Measurements from ENCODE around the gene CRACR2B. TPM values are rescaled to one million over a fixed set of nuclear protein-coding genes. Genes with fewer than 3 reads are reported as not detected.

CRACR2B gene
- total and polyA plus RNA-seq, 2 of the 13 experiments (the other 11 are each of a cell fraction or from before 2014, with no cell fraction given), result 14.9 to 21.0 TPM

- TF ChIP-seq SRSF9 (IDR thresholded peaks at IDR 0.05; ENCODE audit: borderline replicate concordance, insufficient read depth, low read depth, low read length, poor library complexity, severe bottlenecking), result no peak
- TF ChIP-seq PPARG (CRISPR knock-in tag; conservative IDR thresholded peaks at IDR 0.05), result no peak
- TF ChIP-seq MBNL3 (CRISPR knock-in tag; conservative IDR thresholded peaks at IDR 0.05), result no peak
- no peak for TF ChIP-seq ZNF512 (CRISPR knock-in tag; IDR thresholded peaks at IDR 0.05)
- TF ChIP-seq GABPA (IDR thresholded peaks at IDR 0.05; ENCODE audit: low read depth, low read length), result no peak
- TF ChIP-seq GABPA (CRISPR knock-in tag; IDR thresholded peaks at IDR 0.05; ENCODE audit: low read depth), result no peak
- TF ChIP-seq NCOA1 (CRISPR knock-in tag; IDR thresholded peaks at IDR 0.05), result 0 out of 2 replicates have a peak, but pooled peaks have one; percentile 22
- TF ChIP-seq KAT8 (CRISPR knock-in tag; IDR thresholded peaks at IDR 0.05), result no peak
- no peak for TF ChIP-seq ZNF337 (CRISPR knock-in tag; IDR thresholded peaks at IDR 0.05; ENCODE audit: borderline replicate concordance, low read depth)
- TF ChIP-seq ATF4 (CRISPR knock-in tag; IDR thresholded peaks at IDR 0.05), result no peak; a peak in 1 of 4 replicates
- no peak for TF ChIP-seq NKX3-1 (CRISPR knock-in tag; IDR thresholded peaks at IDR 0.05)
- TF ChIP-seq DPF2 (CRISPR knock-in tag; IDR thresholded peaks at IDR 0.05; ENCODE audit: borderline replicate concordance, low read depth), result no peak
- TF ChIP-seq MAFK (conservative IDR thresholded peaks at IDR 0.05 in 1 of 2, IDR thresholded peaks at IDR 0.05 in 1 of 2; ENCODE audit: low read length in 2 of 2), result no peak
- TF ChIP-seq NFIC (IDR thresholded peaks at IDR 0.05; ENCODE audit: low read length), result no peak
- TF ChIP-seq SPEN (CRISPR knock-in tag; IDR thresholded peaks at IDR 0.05; ENCODE audit: low read depth), result peak; percentile 44; the same call in 1 of the 2 replicates
- no peak for TF ChIP-seq NBN (conservative IDR thresholded peaks at IDR 0.05)
- TF ChIP-seq CCDC6 (CRISPR knock-in tag; IDR thresholded peaks at IDR 0.05), result no peak
- TF ChIP-seq ZNF33B (CRISPR knock-in tag; IDR thresholded peaks at IDR 0.05), result no peak
- TF ChIP-seq HINFP (CRISPR knock-in tag; IDR thresholded peaks at IDR 0.05; ENCODE audit: low read depth), result no peak
- no peak for TF ChIP-seq FOSL2 (CRISPR knock-in tag; IDR thresholded peaks at IDR 0.05)
- no peak for TF ChIP-seq BRCA1 (CRISPR knock-in tag; IDR thresholded peaks at IDR 0.05)
- no peak for TF ChIP-seq PREB (CRISPR knock-in tag; IDR thresholded peaks at IDR 0.05)
- TF ChIP-seq ARID2 (CRISPR knock-in tag; IDR thresholded peaks at IDR 0.05; ENCODE audit: borderline replicate concordance), result no peak
- no peak for TF ChIP-seq NPAS2 (CRISPR knock-in tag; IDR thresholded peaks at IDR 0.05; ENCODE audit: borderline replicate concordance)
- no peak for TF ChIP-seq THAP11 (CRISPR knock-in tag; IDR thresholded peaks at IDR 0.05)
- TF ChIP-seq ZBTB42 (CRISPR knock-in tag; IDR thresholded peaks at IDR 0.05), result no peak
- no peak for TF ChIP-seq SMAD9 (CRISPR knock-in tag; IDR thresholded peaks at IDR 0.05)
These were observed 2.8 kb downstream of the CRACR2B start (continued) for GRCh38 chr11:830295-831117.

Data from HepG2 (cell line).